KG1 (cell line): ENCODE results near the gene PLXDC1.

Source experiments
- DNase-seq: peaks from one replicate; lab custom pipeline; 2025; lab: John Stamatoyannopoulos, UW

Gene PLXDC1

GRCh38 chr17:39014044-39014794, 137.2 kb downstream of the PLXDC1 start:
- no peak for DNase-seq
